SK-N-SH treated with all-trans-retinoic acid at 6 μM for 48 hours (cell line): ENCODE results near the gene PCIF1.
"Not testable (repeated sequence)": the region's sequence is repeated elsewhere in the genome, so short reads cannot be mapped to it uniquely, and the experiment has no call there.

Experiments used
- ATAC-seq: fragments of 200-7000 bp; cut with Tn5 transposase; 3 replicates; pipeline ENCODE4 v1.9.1; 2020; ENCODE audit warnings: mild to moderate bottlenecking, moderate library complexity
- ARNTL ChIP-seq: fragments of 450-650 bp; formaldehyde crosslinking; IDR thresholded peaks from 2 replicates; pipeline ENCODE4 v1.5.0; 2020; ENCODE audit warnings: low read depth, mild to moderate bottlenecking, moderate library complexity, borderline replicate concordance
- BACH2 ChIP-seq: fragments of 250-450 bp; sonication (Bioruptor Pico); IDR thresholded peaks from 2 replicates; pipeline ENCODE4 v1.9.0; 2021; ENCODE audit warnings: mild to moderate bottlenecking, borderline replicate concordance
- CREB5 ChIP-seq: fragments of 250-450 bp; sonication (Bioruptor Pico); IDR thresholded peaks from 2 replicates; pipeline ENCODE4 v1.5.1; 2020; ENCODE audit warnings: low read depth, mild to moderate bottlenecking, moderate library complexity
- ESRRG ChIP-seq: fragments of 250-450 bp; sonication (Bioruptor Pico); IDR thresholded peaks from 2 replicates; pipeline ENCODE4 v1.6.1; 2021; ENCODE audit warnings: mild to moderate bottlenecking
- GLIS3 ChIP-seq: fragments of 250-450 bp; sonication (Bioruptor Pico); IDR thresholded peaks from 2 replicates; pipeline ENCODE4 v1.5.0; 2020; ENCODE audit warnings: mild to moderate bottlenecking, moderate library complexity
- ISL1 ChIP-seq: fragments of 250-450 bp; sonication (Bioruptor Pico); IDR thresholded peaks from 2 replicates; pipeline ENCODE4 v2.1.2; 2022; ENCODE audit warnings: mild to moderate bottlenecking, moderate library complexity
- PATZ1 ChIP-seq: fragments of 250-450 bp; sonication (Bioruptor Pico); IDR thresholded peaks from 2 replicates; pipeline ENCODE4 v1.8.0; 2020; ENCODE audit warnings: mild to moderate bottlenecking, moderate library complexity, borderline replicate concordance
- SNAI2 ChIP-seq: fragments of 250-450 bp; sonication (Bioruptor Pico); IDR thresholded peaks from 2 replicates; pipeline ENCODE4 v1.5.0; 2020; ENCODE audit warnings: mild to moderate bottlenecking, moderate library complexity
- TOX ChIP-seq: fragments of 250-450 bp; sonication (Bioruptor Pico); IDR thresholded peaks from 2 replicates; pipeline ENCODE4 v1.8.0; 2021; ENCODE audit warnings: mild to moderate bottlenecking, moderate library complexity, borderline replicate concordance
- ZC3H10 ChIP-seq: fragments of 250-450 bp; sonication (Bioruptor Pico); IDR thresholded peaks from 2 replicates; pipeline ENCODE4 v1.5.1; 2021; ENCODE audit warnings: mild to moderate bottlenecking, moderate library complexity
- ZFP3 ChIP-seq: fragments of 250-450 bp; sonication (Bioruptor Pico); IDR thresholded peaks from 2 replicates; pipeline ENCODE4 v1.5.0; 2020; ENCODE audit warnings: mild to moderate bottlenecking, moderate library complexity
- ZFP30 ChIP-seq: fragments of 450-650 bp; formaldehyde crosslinking; IDR thresholded peaks from 2 replicates; pipeline ENCODE4 v1.5.0; 2022; ENCODE audit warnings: mild to moderate bottlenecking, moderate library complexity
- ZNF565 ChIP-seq: fragments of 450-650 bp; formaldehyde crosslinking; conservative IDR thresholded peaks from 2 replicates; pipeline ENCODE4 v1.5.0; 2020; ENCODE audit warnings: low read depth, mild to moderate bottlenecking, moderate library complexity
- ZNF70 ChIP-seq: fragments of 450-650 bp; formaldehyde crosslinking; IDR thresholded peaks from 2 replicates; pipeline ENCODE4 v1.5.0; 2020; ENCODE audit warnings: mild to moderate bottlenecking, moderate library complexity
- ZNF8 ChIP-seq: fragments of 450-650 bp; formaldehyde crosslinking; IDR thresholded peaks from 2 replicates; pipeline ENCODE4 v1.5.0; 2020; ENCODE audit warnings: mild to moderate bottlenecking, moderate library complexity
- TF ChIP-seq, protein P1 (sequence below): fragments of 250-450 bp; sonication (Bioruptor Pico); IDR thresholded peaks from 2 replicates; pipeline ENCODE4 v1.8.0; 2021; ENCODE audit warnings: low read depth, mild to moderate bottlenecking, moderate library complexity, borderline replicate concordance
- TF ChIP-seq, protein P2 (sequence below): fragments of 250-450 bp; sonication (Bioruptor Pico); IDR thresholded peaks from 2 replicates; pipeline ENCODE4 v1.5.1; 2021; ENCODE audit warnings: mild to moderate bottlenecking, moderate library complexity
- TF ChIP-seq, protein P3 (sequence below): fragments of 250-450 bp; sonication (Bioruptor Pico); IDR thresholded peaks from 2 replicates; pipeline ENCODE4 v1.5.0; 2020; ENCODE audit warnings: mild to moderate bottlenecking, moderate library complexity

PCIF1 gene

GRCh38 chr20:45898285-45898684 lies 36.2 kb upstream of the PCIF1 start (continued):
- TF ChIP-seq, protein P1, sequence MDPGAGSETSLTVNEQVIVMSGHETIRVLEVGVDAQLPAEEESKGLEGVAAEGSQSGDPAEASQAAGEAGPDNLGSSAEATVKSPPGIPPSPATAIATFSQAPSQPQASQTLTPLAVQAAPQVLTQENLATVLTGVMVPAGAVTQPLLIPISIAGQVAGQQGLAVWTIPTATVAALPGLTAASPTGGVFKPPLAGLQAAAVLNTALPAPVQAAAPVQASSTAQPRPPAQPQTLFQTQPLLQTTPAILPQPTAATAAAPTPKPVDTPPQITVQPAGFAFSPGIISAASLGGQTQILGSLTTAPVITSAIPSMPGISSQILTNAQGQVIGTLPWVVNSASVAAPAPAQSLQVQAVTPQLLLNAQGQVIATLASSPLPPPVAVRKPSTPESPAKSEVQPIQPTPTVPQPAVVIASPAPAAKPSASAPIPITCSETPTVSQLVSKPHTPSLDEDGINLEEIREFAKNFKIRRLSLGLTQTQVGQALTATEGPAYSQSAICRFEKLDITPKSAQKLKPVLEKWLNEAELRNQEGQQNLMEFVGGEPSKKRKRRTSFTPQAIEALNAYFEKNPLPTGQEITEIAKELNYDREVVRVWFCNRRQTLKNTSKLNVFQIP: no peak
- TF ChIP-seq ZC3H10 (CRISPR knock-in tag) (no peak), ZNF565 (no peak), ZFP30 (CRISPR knock-in tag) (no peak)
- TF ChIP-seq, all 23 proteins: peak for 0

DNA sequence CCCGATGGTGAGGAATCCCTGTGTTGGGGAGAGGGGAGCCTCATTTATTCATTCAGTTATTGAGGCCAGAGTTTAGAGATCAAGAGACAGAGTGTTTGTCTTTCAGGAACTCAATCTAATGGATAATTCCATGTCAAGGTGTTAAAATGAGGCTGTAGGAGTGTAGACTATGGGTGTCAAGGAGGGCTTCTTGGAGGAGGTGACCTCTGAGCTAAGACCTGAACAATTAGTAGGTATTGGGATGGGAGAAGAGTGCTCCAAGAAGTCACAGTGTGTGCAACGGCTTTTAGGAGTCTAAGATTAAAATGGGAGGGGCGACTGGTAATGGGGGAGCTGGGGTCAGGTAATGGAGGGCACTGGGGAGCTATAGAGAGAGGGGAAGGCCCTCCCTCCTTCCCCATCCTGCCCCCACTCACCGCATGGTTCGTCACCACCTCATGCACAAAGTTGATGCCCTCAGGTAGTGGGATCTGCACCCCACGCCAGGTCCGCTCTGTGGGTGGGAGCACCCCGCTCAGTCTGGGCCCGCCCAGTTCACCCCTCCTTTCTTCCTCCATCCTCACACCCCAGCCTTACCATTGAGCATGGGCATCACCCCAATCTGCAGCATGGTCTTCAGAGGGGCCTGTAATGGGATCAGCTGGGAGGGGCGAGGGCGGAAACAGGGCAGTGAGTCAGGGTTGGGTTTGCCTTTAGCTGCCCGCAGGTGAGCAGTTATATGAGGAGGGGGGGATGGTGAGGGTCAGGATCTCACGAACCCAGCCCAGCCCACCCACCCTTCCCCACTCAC lies 35.2 kb upstream of the PCIF1 start:
- ATAC-seq: no peak
- TF ChIP-seq, protein P2, sequence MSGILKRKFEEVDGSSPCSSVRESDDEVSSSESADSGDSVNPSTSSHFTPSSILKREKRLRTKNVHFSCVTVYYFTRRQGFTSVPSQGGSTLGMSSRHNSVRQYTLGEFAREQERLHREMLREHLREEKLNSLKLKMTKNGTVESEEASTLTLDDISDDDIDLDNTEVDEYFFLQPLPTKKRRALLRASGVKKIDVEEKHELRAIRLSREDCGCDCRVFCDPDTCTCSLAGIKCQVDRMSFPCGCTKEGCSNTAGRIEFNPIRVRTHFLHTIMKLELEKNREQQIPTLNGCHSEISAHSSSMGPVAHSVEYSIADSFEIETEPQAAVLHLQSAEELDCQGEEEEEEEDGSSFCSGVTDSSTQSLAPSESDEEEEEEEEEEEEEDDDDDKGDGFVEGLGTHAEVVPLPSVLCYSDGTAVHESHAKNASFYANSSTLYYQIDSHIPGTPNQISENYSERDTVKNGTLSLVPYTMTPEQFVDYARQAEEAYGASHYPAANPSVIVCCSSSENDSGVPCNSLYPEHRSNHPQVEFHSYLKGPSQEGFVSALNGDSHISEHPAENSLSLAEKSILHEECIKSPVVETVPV (CRISPR knock-in tag): no peak
- no peak for TF ChIP-seq ISL1
- TF ChIP-seq ARNTL (CRISPR knock-in tag): no peak
- no peak for TF ChIP-seq CREB5 (CRISPR knock-in tag)
- TF ChIP-seq ZNF70: no peak
- TF ChIP-seq BACH2 (CRISPR knock-in tag): no peak
- no peak for TF ChIP-seq ESRRG
- TF ChIP-seq SNAI2 (CRISPR knock-in tag): no peak
- TF ChIP-seq TOX (CRISPR knock-in tag): no peak
- TF ChIP-seq PATZ1: no peak
- TF ChIP-seq, protein P1: no peak
- TF ChIP-seq ZFP3 (CRISPR knock-in tag): no peak
- TF ChIP-seq, protein P3, sequence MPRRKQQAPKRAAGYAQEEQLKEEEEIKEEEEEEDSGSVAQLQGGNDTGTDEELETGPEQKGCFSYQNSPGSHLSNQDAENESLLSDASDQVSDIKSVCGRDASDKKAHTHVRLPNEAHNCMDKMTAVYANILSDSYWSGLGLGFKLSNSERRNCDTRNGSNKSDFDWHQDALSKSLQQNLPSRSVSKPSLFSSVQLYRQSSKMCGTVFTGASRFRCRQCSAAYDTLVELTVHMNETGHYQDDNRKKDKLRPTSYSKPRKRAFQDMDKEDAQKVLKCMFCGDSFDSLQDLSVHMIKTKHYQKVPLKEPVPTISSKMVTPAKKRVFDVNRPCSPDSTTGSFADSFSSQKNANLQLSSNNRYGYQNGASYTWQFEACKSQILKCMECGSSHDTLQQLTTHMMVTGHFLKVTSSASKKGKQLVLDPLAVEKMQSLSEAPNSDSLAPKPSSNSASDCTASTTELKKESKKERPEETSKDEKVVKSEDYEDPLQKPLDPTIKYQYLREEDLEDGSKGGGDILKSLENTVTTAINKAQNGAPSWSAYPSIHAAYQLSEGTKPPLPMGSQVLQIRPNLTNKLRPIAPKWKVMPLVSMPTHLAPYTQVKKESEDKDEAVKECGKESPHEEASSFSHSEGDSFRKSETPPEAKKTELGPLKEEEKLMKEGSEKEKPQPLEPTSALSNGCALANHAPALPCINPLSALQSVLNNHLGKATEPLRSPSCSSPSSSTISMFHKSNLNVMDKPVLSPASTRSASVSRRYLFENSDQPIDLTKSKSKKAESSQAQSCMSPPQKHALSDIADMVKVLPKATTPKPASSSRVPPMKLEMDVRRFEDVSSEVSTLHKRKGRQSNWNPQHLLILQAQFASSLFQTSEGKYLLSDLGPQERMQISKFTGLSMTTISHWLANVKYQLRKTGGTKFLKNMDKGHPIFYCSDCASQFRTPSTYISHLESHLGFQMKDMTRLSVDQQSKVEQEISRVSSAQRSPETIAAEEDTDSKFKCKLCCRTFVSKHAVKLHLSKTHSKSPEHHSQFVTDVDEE (CRISPR knock-in tag): no peak
- TF ChIP-seq ZC3H10 (CRISPR knock-in tag): no peak
- no peak for TF ChIP-seq ZNF565
- TF ChIP-seq ZNF8 (CRISPR knock-in tag): no peak
- no peak for TF ChIP-seq GLIS3 (CRISPR knock-in tag)

DNA sequence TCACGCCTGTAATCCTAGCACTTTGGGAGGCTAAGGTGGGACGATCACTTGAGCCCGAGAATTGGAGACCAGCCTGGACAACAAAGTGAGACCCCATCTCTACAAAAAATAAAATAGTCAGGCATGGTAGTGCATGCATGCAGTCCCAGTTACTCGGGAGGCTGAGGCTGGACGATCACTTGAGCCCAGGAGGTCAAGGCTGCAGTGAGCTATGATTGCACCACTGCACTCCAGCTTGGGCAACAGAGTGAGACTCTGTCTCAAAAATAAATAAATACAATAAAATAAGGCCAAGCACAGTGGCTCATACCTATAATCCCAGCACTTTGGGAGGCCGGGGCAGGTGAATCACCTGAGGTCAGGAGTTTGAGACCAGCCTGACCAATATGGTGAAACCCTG lies 33.2 kb upstream of the PCIF1 start:
- ATAC-seq: not testable (repeated sequence)
